Left kidney (tissue), 2 donors: Measurements from ENCODE around the gene TENM4. TPM values are rescaled to one million over a fixed set of nuclear protein-coding genes. Genes with fewer than 3 reads are reported as not detected.
"Not testable (repeated sequence)": the region's sequence is repeated elsewhere in the genome, so short reads cannot be mapped to it uniquely, and the experiment has no call there.

ENCODE experiments used
- DNase-seq: peaks from one replicate; pipeline ENCODE4 v3.0.0-alpha.2; 2013
- polyA plus RNA-seq: library from polyadenylated mRNA; unstranded; fragments of 120-200 nt; gene quantifications from one replicate; pipeline ENCODE4 v1.2.1, GENCODE V29; 2013; ENCODE audit not compliant: insufficient read length

TENM4 gene
- polyA plus RNA-seq, 1 donor, result 24.5 TPM

GRCh38 chr11:79021601-79022000 is 419.2 kb downstream of the TENM4 start:
- no peak for DNase-seq

- no peak for DNase-seq
These were observed 420.9 kb downstream of the TENM4 start for GRCh38 chr11:79019975-79020374.

- DNase-seq, result no peak
These were observed 421.6 kb downstream of the TENM4 start for GRCh38 chr11:79019277-79019676.

- no peak for DNase-seq
These were observed 422.4 kb downstream of the TENM4 start for GRCh38 chr11:79018371-79018849.

- DNase-seq, result no peak
These were observed 423.0 kb downstream of the TENM4 start for GRCh38 chr11:79017811-79018210.

- no peak for DNase-seq
These were observed 427.3 kb downstream of the TENM4 start for GRCh38 chr11:79013509-79013908.

GRCh38 chr11:79011357-79011756 is 429.5 kb downstream of the TENM4 start:
- DNase-seq, result no peak

- no peak for DNase-seq
These were observed 432.9 kb downstream of the TENM4 start for GRCh38 chr11:79007771-79008402.

GRCh38 chr11:79006854-79007253 is 434.0 kb downstream of the TENM4 start:
- no peak for DNase-seq

- DNase-seq, result no peak
These were observed 444.8 kb downstream of the TENM4 start for GRCh38 chr11:78996007-78996406.

GRCh38 chr11:78995171-78995570 is 445.7 kb downstream of the TENM4 start:
- DNase-seq, result no peak

GRCh38 chr11:78993802-78994430 is 446.9 kb downstream of the TENM4 start:
- DNase-seq, result no peak

- no peak for DNase-seq
These were observed 449.1 kb downstream of the TENM4 start for GRCh38 chr11:78991681-78992080.

- no peak for DNase-seq
These were observed 450.6 kb downstream of the TENM4 start for GRCh38 chr11:78990261-78990660.

GRCh38 chr11:78987748-78988147 is 453.1 kb downstream of the TENM4 start:
- DNase-seq, result no peak

- no peak for DNase-seq
These were observed 454.5 kb downstream of the TENM4 start for GRCh38 chr11:78986305-78986704.

- no peak for DNase-seq
These were observed 455.2 kb downstream of the TENM4 start for GRCh38 chr11:78985663-78986062.

- DNase-seq, result no peak
These were observed 458.4 kb downstream of the TENM4 start for GRCh38 chr11:78982473-78982872.

GRCh38 chr11:78981153-78981552 is 459.7 kb downstream of the TENM4 start:
- no peak for DNase-seq

- DNase-seq, result no peak
These were observed 462.0 kb downstream of the TENM4 start for GRCh38 chr11:78978831-78979230.

- DNase-seq, result not testable (repeated sequence)
These were observed 463.0 kb downstream of the TENM4 start for GRCh38 chr11:78977848-78978247.

- DNase-seq, result no peak
These were observed 463.8 kb downstream of the TENM4 start for GRCh38 chr11:78977009-78977408.

- DNase-seq, result no peak
These were observed 465.7 kb downstream of the TENM4 start for GRCh38 chr11:78975081-78975480.

- no peak for DNase-seq
These were observed 467.0 kb downstream of the TENM4 start for GRCh38 chr11:78973876-78974275.
